ENCODE measurements around the gene ANXA8L1.
"Not testable (repeated sequence)": the region's sequence is repeated elsewhere in the genome, so short reads cannot be mapped to it uniquely, and the experiment has no call there.

DNA sequence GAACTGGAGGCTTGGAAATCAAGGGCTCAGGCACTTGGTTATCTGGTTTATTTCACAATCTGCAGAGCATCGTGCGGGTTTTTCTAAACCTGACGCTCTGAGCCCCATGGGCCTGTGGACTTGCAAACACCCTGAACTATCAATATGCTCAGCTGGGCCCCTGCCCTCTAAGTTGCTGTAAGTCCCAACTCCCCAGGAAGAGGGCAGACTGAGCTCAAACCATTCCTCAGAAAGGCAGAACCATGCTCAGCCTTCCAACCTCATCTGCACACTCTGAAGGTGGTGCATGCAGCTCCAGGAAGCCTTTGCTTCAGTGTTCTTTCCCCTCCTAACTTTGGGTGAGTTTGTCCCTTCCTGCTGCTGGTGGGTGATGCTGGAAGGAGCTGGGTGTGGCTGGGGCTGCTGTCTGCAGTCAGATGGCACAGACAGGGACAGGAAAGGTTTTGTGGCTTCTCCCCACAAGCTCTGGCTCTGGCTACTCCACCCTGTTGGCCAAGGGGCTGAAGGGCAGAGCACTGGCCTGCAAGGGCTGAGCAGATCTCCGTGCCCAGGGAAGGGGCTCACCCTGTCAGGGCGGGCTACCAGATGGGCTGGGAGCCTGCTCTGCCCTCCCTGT is 3.8 kb downstream of the ANXA8L1 start:
- TF ChIP-seq, protein P1, sequence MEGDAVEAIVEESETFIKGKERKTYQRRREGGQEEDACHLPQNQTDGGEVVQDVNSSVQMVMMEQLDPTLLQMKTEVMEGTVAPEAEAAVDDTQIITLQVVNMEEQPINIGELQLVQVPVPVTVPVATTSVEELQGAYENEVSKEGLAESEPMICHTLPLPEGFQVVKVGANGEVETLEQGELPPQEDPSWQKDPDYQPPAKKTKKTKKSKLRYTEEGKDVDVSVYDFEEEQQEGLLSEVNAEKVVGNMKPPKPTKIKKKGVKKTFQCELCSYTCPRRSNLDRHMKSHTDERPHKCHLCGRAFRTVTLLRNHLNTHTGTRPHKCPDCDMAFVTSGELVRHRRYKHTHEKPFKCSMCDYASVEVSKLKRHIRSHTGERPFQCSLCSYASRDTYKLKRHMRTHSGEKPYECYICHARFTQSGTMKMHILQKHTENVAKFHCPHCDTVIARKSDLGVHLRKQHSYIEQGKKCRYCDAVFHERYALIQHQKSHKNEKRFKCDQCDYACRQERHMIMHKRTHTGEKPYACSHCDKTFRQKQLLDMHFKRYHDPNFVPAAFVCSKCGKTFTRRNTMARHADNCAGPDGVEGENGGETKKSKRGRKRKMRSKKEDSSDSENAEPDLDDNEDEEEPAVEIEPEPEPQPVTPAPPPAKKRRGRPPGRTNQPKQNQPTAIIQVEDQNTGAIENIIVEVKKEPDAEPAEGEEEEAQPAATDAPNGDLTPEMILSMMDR (IDR thresholded peaks at IDR 0.05), result not testable (repeated sequence)
- not testable (repeated sequence) for TF ChIP-seq POLR2A (IDR thresholded peaks at IDR 0.05)
